WTC11 (cell line): ENCODE measurements around the gene C15orf61.

Source experiments
- JUN ChIP-seq: sonication (generic); formaldehyde crosslinking; IDR thresholded peaks from 2 replicates; pipeline ENCODE4 v1.8.0; 2023; ENCODE audit warnings: mild to moderate bottlenecking, missing genetic modification reagents
- SMAD3 ChIP-seq: sonication (generic); formaldehyde crosslinking; IDR thresholded peaks from 2 replicates; pipeline ENCODE4 v1.8.0; 2022; ENCODE audit warnings: missing genetic modification reagents, mild to moderate bottlenecking, borderline replicate concordance
- TF ChIP-seq, protein P1 (sequence below): sonication (generic); formaldehyde crosslinking; IDR thresholded peaks from 2 replicates; pipeline ENCODE4 v1.8.1; 2022; ENCODE audit warnings: mild to moderate bottlenecking, moderate library complexity, missing genetic modification reagents

DNA sequence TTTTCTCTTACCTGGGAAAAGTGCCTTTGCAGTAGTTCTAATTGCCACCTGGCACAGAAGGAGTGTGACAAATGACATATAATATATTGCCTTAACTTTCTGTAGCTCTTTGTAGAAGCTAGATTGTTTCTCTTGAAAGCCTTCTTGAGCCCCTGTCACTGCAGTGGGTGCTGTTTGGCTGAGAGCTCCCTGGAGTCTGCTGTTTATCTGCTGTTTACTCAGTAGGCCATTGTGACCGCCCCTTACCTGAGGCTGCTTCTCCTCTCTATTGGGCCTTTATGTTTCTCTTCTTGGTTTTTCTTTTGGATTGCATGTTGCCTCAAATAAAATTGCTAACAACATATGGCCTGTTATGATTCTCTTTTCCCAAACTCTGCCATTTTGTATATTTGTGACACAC lies 38.2 kb downstream of the C15orf61 start:
- TF ChIP-seq JUN (no peak), SMAD3 (CRISPR knock-in tag) (no peak)
- TF ChIP-seq, protein P1, sequence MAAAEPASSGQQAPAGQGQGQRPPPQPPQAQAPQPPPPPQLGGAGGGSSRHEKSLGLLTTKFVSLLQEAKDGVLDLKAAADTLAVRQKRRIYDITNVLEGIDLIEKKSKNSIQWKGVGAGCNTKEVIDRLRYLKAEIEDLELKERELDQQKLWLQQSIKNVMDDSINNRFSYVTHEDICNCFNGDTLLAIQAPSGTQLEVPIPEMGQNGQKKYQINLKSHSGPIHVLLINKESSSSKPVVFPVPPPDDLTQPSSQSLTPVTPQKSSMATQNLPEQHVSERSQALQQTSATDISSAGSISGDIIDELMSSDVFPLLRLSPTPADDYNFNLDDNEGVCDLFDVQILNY = no peak
